ENCODE data around the gene SMAD4. TPM values are rescaled to one million over a fixed set of nuclear protein-coding genes. Genes with fewer than 3 reads are reported as not detected.

SMAD4 gene
- total and polyA plus RNA-seq, 2 of the 13 experiments (the other 11 are each of a cell fraction or from before 2014, with no cell fraction given): 70.2 to 72.0 TPM

- TF ChIP-seq, protein P1, sequence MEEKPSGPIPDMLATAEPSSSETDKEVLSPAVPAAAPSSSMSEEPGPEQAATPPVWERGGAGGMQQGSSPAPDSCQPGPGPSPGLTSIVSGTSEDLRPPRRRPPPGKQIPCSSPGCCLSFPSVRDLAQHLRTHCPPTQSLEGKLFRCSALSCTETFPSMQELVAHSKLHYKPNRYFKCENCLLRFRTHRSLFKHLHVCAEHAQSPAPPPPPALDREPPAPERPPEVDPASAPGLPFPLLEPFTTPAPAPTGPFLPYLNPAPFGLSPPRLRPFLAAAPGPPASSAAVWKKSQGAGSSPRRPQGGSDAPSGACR (CRISPR knock-in tag; IDR thresholded peaks at IDR 0.05): no peak
- no peak for TF ChIP-seq ZNF761 (CRISPR knock-in tag; conservative IDR thresholded peaks at IDR 0.05)
- no peak for TF ChIP-seq SP1 (IDR thresholded peaks at IDR 0.05)
- no peak for TF ChIP-seq SP1 (CRISPR knock-in tag; IDR thresholded peaks at IDR 0.05)
- no peak for TF ChIP-seq ZNF446 (CRISPR knock-in tag; IDR thresholded peaks at IDR 0.05)
- no peak for TF ChIP-seq ZNF713 (CRISPR knock-in tag; IDR thresholded peaks at IDR 0.05)
- TF ChIP-seq ZNF644 (CRISPR knock-in tag; IDR thresholded peaks at IDR 0.05; ENCODE audit: low read depth): no peak
- no peak for TF ChIP-seq PTBP1 (IDR thresholded peaks at IDR 0.05; ENCODE audit: low read depth, low read length, poor library complexity, severe bottlenecking)
- no peak for TF ChIP-seq PRDM4 (CRISPR knock-in tag; IDR thresholded peaks at IDR 0.05; ENCODE audit: borderline replicate concordance)
- no peak for TF ChIP-seq ZNF510 (CRISPR knock-in tag; IDR thresholded peaks at IDR 0.05; ENCODE audit: low read depth)
- TF ChIP-seq, protein P2, sequence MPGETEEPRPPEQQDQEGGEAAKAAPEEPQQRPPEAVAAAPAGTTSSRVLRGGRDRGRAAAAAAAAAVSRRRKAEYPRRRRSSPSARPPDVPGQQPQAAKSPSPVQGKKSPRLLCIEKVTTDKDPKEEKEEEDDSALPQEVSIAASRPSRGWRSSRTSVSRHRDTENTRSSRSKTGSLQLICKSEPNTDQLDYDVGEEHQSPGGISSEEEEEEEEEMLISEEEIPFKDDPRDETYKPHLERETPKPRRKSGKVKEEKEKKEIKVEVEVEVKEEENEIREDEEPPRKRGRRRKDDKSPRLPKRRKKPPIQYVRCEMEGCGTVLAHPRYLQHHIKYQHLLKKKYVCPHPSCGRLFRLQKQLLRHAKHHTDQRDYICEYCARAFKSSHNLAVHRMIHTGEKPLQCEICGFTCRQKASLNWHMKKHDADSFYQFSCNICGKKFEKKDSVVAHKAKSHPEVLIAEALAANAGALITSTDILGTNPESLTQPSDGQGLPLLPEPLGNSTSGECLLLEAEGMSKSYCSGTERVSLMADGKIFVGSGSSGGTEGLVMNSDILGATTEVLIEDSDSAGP (CRISPR knock-in tag; IDR thresholded peaks at IDR 0.05; ENCODE audit: borderline replicate concordance): no peak
- TF ChIP-seq JARID2 (CRISPR knock-in tag; IDR thresholded peaks at IDR 0.05; ENCODE audit: insufficient replicate concordance): no peak
- no peak for TF ChIP-seq CBX1 (IDR thresholded peaks at IDR 0.05; ENCODE audit: low read depth)
- TF ChIP-seq ATRX (CRISPR knock-in tag; IDR thresholded peaks at IDR 0.05; ENCODE audit: borderline replicate concordance): no peak
- no peak for TF ChIP-seq KDM5B (CRISPR knock-in tag; IDR thresholded peaks at IDR 0.05; ENCODE audit: borderline replicate concordance)
- TF ChIP-seq FOXC1 (CRISPR knock-in tag; IDR thresholded peaks at IDR 0.05; ENCODE audit: borderline replicate concordance): no peak
- TF ChIP-seq, protein P3, sequence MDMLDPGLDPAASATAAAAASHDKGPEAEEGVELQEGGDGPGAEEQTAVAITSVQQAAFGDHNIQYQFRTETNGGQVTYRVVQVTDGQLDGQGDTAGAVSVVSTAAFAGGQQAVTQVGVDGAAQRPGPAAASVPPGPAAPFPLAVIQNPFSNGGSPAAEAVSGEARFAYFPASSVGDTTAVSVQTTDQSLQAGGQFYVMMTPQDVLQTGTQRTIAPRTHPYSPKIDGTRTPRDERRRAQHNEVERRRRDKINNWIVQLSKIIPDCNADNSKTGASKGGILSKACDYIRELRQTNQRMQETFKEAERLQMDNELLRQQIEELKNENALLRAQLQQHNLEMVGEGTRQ (IDR thresholded peaks at IDR 0.05; ENCODE audit: low read depth, low read length): no peak
- TF ChIP-seq, protein P3 (CRISPR knock-in tag; IDR thresholded peaks at IDR 0.05; ENCODE audit: borderline replicate concordance): no peak
- no peak for TF ChIP-seq RFX5 (IDR thresholded peaks at IDR 0.05; ENCODE audit: low read depth, low read length)
- TF ChIP-seq RAD21 (CRISPR knock-in tag; IDR thresholded peaks at IDR 0.05): 0 out of 2 replicates have a peak, but pooled peaks have one; percentile 22
- peak; percentile 88 for TF ChIP-seq HOMEZ (CRISPR knock-in tag; IDR thresholded peaks at IDR 0.05; ENCODE audit: low read depth)
- TF ChIP-seq ZNF563 (CRISPR knock-in tag; IDR thresholded peaks at IDR 0.05): no peak
These were observed 8.1 kb downstream of the SMAD4 start (continued) for GRCh38 chr18:51038110-51038509.
